Upper lobe of left lung (tissue), 6 donors: ENCODE measurements around the gene RNF38. TPM values are rescaled to one million over a fixed set of nuclear protein-coding genes. Genes with fewer than 3 reads are reported as not detected.

Experiments
- ATAC-seq, 2 donors: fragments of 200-7000 bp; cut with Tn5 transposase; one replicate each; pipeline ENCODE4 v1.9.1; 2022; ENCODE audit warnings: mild to moderate bottlenecking in 2 of 2, moderate library complexity in 2 of 2; ENCODE audit not compliant: low FRiP score in 2 of 2
- DNase-seq, 2 donors: peaks; one replicate each; pipeline ENCODE4 v3.0.0-alpha.2; 2019 to 2020
- H3K27ac ChIP-seq, 4 donors: fragments of 200-600 bp; sonication (generic); one replicate each; pipeline ENCODE4 v1.5.1; 2016 to 2019
- H3K27me3 ChIP-seq, 4 donors: fragments of 200-600 bp; sonication (generic); one replicate each; pipeline ENCODE4 v1.5.1; 2017 to 2019
- H3K36me3 ChIP-seq, 4 donors: fragments of 200-600 bp; sonication (generic); one replicate each; pipeline ENCODE4 v1.5.1; 2016 to 2019
- H3K4me1 ChIP-seq, 4 donors: fragments of 200-600 bp; sonication (generic); one replicate each; pipeline ENCODE4 v1.5.1; 2018 to 2019
- H3K4me3 ChIP-seq, 4 donors: fragments of 200-600 bp; sonication (generic); one replicate each; pipeline ENCODE4 v1.5.1; 2017 to 2019; ENCODE audit warnings: mild to moderate bottlenecking in 2 of 4, moderate library complexity in 1 of 4
- H3K9me3 ChIP-seq, 4 donors: fragments of 200-600 bp; sonication (generic); one replicate each; pipeline ENCODE4 v1.5.1; 2018 to 2019
- EP300 ChIP-seq, 4 donors: sonication (generic); formaldehyde crosslinking; IDR thresholded peaks; one replicate each; pipeline ENCODE4 v1.5.1; 2017; ENCODE audit warnings: antibody characterized with exemption in 4 of 4, control low read depth in 2 of 4
- POLR2A ChIP-seq, 4 donors: fragments of 450-650 bp; IDR thresholded peaks; one replicate each; pipeline ENCODE4 v1.5.1; 2016 to 2017; ENCODE audit warnings: antibody characterized with exemption in 4 of 4, mild to moderate bottlenecking in 2 of 4
- POLR2AphosphoS5 ChIP-seq, 2 donors: sonication (generic); formaldehyde crosslinking; IDR thresholded peaks; one replicate each; pipeline ENCODE4 v1.5.1; 2017; ENCODE audit warnings: antibody characterized with exemption in 2 of 2
- WGBS, 2 donors: methylation state at CpG; one replicate each; pipeline ENCODE4 v1.1.5; 2017 to 2018; 5-methylcytosine and 5-hydroxymethylcytosine counted together
- total RNA-seq, 6 donors: library from RNA; depleted of rRNA in 4 of 6; stranded (reverse); fragments of >200 nt in 4 of 6; gene quantifications; one replicate each; pipeline versions ENCODE4 v1.1.0 to v1.2.1, GENCODE V29; 2016 to 2021
- TF ChIP-seq, protein P1 (sequence below), 6 experiments: fragments of 450-650 bp in 4 of 6; fragments of 200-600 bp in 2 of 6; sonication (generic) in 2 of 6; IDR thresholded peaks; one replicate each; pipeline ENCODE4 v1.5.1; 2016 to 2019; ENCODE audit warnings: antibody characterized with exemption in 6 of 6
- donor health status: DM: no; HTN: no; CAD: no; lungs with moderate emphysema.
- donor health status: DM: no; HTN: yes; CAD: no; lungs with severe emphysema.

The RNF38 gene
- total RNA-seq, 6 donors from 2014 or later, result 17.4 to 41.9 (median 34.3) TPM

DNA sequence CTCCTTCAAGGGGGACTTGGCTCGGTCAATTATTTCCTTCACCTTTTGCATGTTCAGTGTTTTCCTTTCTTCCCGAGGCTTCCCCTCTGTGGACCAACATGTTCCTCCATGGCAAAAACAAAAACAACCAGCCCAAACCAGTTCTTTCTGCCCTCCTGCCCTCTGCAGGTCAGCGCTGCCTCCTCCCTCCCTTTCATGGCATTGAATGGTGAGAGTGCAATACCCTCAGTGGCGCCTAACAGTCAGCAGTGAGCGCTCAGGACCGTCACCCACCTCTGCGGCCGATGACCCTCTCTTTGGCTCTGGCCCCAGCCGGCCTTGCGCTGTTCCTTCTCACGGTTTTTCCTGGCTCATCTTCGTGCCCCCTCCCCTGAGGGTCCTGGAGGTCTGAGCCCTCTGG, 107.4 kb downstream of the RNF38 start:
- 89% methylated on average over 12 of the region's 12 CpGs for WGBS, 2 donors
- Histone ChIP-seq H3K4me1 (peaks cover 3 to 8% (median 7%) of the 10 kb centered on the region in 4 donors), H3K36me3 (no peaks in the 10 kb centered on the region), H3K27ac (no peak overlapping the region), H3K27me3 (no peaks in the 10 kb centered on the region), H3K9me3 (no peaks in the 10 kb centered on the region), H3K4me3 (no peak overlapping the region)
- ATAC-seq, result no peak
- DNase-seq, result no peak
- TF ChIP-seq POLR2A (IDR thresholded peaks at IDR 0.05), result no peak
- no peak for TF ChIP-seq EP300 (IDR thresholded peaks at IDR 0.05)
- TF ChIP-seq POLR2AphosphoS5 (IDR thresholded peaks at IDR 0.05), result no peak
- TF ChIP-seq, protein P1, sequence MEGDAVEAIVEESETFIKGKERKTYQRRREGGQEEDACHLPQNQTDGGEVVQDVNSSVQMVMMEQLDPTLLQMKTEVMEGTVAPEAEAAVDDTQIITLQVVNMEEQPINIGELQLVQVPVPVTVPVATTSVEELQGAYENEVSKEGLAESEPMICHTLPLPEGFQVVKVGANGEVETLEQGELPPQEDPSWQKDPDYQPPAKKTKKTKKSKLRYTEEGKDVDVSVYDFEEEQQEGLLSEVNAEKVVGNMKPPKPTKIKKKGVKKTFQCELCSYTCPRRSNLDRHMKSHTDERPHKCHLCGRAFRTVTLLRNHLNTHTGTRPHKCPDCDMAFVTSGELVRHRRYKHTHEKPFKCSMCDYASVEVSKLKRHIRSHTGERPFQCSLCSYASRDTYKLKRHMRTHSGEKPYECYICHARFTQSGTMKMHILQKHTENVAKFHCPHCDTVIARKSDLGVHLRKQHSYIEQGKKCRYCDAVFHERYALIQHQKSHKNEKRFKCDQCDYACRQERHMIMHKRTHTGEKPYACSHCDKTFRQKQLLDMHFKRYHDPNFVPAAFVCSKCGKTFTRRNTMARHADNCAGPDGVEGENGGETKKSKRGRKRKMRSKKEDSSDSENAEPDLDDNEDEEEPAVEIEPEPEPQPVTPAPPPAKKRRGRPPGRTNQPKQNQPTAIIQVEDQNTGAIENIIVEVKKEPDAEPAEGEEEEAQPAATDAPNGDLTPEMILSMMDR (IDR thresholded peaks at IDR 0.05), result no peak

DNA sequence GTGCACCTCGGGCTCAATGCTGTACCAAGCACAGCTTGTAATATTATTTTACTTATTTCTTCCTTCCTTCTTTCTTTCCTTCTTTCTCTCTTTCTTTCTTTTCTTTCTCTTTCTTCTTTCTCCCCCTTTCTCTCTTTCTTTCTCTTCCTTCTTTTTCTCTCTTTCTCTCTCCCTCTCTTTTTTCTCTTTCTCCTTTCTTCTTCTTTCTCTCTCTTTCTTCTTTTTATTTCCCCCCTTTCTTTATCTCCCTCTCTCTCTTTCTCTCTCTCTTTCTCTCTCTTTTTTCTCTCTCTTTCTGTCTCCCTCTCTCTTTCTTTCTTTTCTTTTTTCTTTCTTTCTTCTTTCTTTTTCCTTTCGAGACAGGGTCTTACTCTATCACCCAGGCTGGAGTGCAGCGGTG, 109.1 kb downstream of the RNF38 start:
- DNase-seq (no peak), ATAC-seq (no peak)
- Histone ChIP-seq H3K4me1 (no peaks in the 10 kb centered on the region), H3K27me3 (no peaks in the 10 kb centered on the region), H3K36me3 (no peaks in the 10 kb centered on the region), H3K9me3 (no peaks in the 10 kb centered on the region), H3K27ac (no peak overlapping the region), H3K4me3 (no peak overlapping the region)
- WGBS, 2 donors, result 89 to 94% methylated on average over 3 of the region's 3 CpGs
- TF ChIP-seq, protein P1 (IDR thresholded peaks at IDR 0.05), result no peak
- no peak for TF ChIP-seq POLR2A (IDR thresholded peaks at IDR 0.05)
- no peak for TF ChIP-seq POLR2AphosphoS5 (IDR thresholded peaks at IDR 0.05)
- no peak for TF ChIP-seq EP300 (IDR thresholded peaks at IDR 0.05)

DNA sequence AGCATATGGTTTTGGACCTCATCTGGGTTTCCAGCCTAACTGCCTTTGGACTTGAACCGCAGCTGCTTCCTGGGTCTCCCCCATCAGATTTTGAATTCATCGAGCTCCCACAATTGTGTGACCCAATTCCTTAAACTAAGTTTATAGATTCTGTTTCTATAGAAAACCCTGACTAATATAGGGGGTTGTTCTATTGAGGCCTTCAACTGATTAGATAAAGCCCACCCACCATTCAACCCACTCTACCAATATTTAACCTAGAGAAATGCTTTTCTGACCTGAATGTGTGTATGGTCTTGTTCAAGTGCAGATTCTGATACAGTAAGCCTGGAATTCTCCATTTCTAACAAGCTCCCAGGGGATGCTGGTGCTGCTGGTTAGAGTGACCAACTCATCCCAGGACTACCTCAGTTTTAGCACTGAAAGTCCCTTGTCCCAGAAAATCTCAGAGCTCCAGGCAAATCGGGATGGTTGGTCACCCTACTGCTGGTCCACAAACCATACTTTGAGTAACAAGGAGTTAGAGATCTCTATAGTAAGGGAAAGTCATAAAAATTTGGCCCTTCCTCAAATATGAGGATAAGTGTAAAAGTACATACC, 110.1 kb downstream of the RNF38 start:
- no peak for TF ChIP-seq POLR2A (IDR thresholded peaks at IDR 0.05)
- no peak for TF ChIP-seq EP300 (IDR thresholded peaks at IDR 0.05)
- no peak for TF ChIP-seq POLR2AphosphoS5 (IDR thresholded peaks at IDR 0.05)
- TF ChIP-seq, protein P1 (IDR thresholded peaks at IDR 0.05), result no peak
- ATAC-seq, result no peak

DNA sequence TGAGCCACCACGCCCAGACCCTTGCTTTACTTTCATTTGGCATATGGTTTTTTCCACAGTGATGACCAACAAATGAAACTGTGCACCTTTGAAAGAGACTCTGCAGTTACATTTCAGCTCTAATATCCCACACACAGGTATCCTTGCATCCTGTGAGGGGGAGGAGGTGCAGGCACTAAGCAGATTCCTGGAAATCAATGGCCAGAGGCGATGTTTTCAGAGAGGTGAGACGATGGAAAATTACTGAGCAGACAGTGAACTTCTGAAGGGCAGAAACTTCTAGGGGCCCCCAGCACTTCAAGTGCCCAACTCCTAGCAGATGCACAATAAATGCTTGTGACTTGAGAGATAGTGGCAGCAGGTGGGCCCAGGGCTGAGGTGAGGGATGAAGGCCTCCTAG, 112.0 kb downstream of the RNF38 start:
- H3K27me3 ChIP-seq, result no peaks in the 10 kb centered on the region
- no peaks in the 10 kb centered on the region for H3K4me1 ChIP-seq
- no peaks in the 10 kb centered on the region for H3K9me3 ChIP-seq
- H3K27ac ChIP-seq, result no peak overlapping the region
- no peaks in the 10 kb centered on the region for H3K36me3 ChIP-seq
- WGBS, 2 donors, result 88 to 92% methylated on average over 3 of the region's 3 CpGs
- no peak for DNase-seq
- no peak for TF ChIP-seq EP300 (IDR thresholded peaks at IDR 0.05)
- no peak for TF ChIP-seq POLR2AphosphoS5 (IDR thresholded peaks at IDR 0.05)
- no peak for TF ChIP-seq POLR2A (IDR thresholded peaks at IDR 0.05)
- TF ChIP-seq, protein P1 (IDR thresholded peaks at IDR 0.05), result no peak
- no peak overlapping the region for H3K4me3 ChIP-seq
- ATAC-seq, result no peak

More for the DNA sequence above, 110.1 kb downstream of the RNF38 start:
- Histone ChIP-seq H3K27me3 (no peaks in the 10 kb centered on the region), H3K4me1 (no peaks in the 10 kb centered on the region), H3K27ac (no peak overlapping the region), H3K36me3 (no peaks in the 10 kb centered on the region), H3K4me3 (no peak overlapping the region), H3K9me3 (no peaks in the 10 kb centered on the region)
- no peak for DNase-seq
- WGBS, 2 donors, result 96 to 97% methylated on average over 3 of the region's 3 CpGs

Other genes with a start within 250 kb of the RNF38 start
- 1 to 10 TPM in 1 of 6 donors, under 1 TPM in 4, not detected in 1; 0.30 to 1.4 (median 0.49) TPM for gene CCIN, start 230.9 kb downstream of the RNF38 start, total RNA-seq
- gene CLTA, start 209.3 kb downstream of the RNF38 start, total RNA-seq, result 100 to 1,000 TPM; 120 to 218 (median 192) TPM
- gene GNE, start 141.8 kb downstream of the RNF38 start, total RNA-seq, result 10 to 100 TPM in 4 of 6 donors, 1 to 10 TPM in 2; 9.0 to 23.6 (median 13.4) TPM
- gene MELK, start 172.6 kb upstream of the RNF38 start, total RNA-seq, result 1 to 10 TPM in 4 of 6 donors, under 1 TPM in 1, not detected in 1; 0.55 to 4.0 (median 2.0) TPM